ENCODE data around the gene TMX2. TPM values are rescaled to one million over a fixed set of nuclear protein-coding genes. Genes with fewer than 3 reads are reported as not detected.
A peak's percentile ranks its signal among the peaks of the same experiment; 100 is the strongest.

TMX2 gene
- total RNA-seq, 4 donors from 2014 or later: 23.3 to 62.1 (median 49.8) TPM

DNA sequence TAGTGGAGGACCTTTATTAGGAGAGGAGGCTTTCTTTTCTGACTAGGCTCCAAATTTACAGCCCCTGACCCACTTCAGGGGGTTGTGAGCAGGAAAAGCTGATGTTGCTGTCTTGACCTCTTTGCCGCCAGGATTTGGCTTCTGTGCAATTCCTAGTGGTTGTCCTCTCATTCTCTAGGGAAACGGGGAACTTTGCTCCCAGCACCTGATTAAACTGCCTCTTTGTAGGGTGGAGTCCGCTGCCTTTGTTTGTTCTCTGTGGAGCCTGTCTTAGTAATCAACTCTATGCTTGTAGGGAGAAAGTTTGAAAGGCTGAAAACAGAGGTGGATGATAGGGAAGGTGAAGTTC, 65.5 kb downstream of the TMX2 start:
- intact Hi-C loops (cut with DNase I; ENCODE audit: low total_unique reads): no loop called here
- no peak for DNase-seq
- Histone ChIP-seq H3K4me3 (peak overlapping the region in 1 of 2 donors; percentile 21), H3K9me3 (no peaks in the 10 kb centered on the region), H3K36me3 (no peaks in the 10 kb centered on the region), H3K4me1 (peaks cover 37% of the 10 kb centered on the region in 2 donors), H3K27me3 (no peaks in the 10 kb centered on the region), H3K27ac (peak overlapping the region; percentile 78 to 94)
- no peak for TF ChIP-seq CTCF (IDR thresholded peaks at IDR 0.05)
- TF ChIP-seq POLR2A (IDR thresholded peaks at IDR 0.05): no peak

GRCh38 chr11:57778318-57779037, 66.1 kb downstream of the TMX2 start:
- no peaks in the 10 kb centered on the region for H3K36me3 ChIP-seq
- peak overlapping the region; percentile 78 to 94 for H3K27ac ChIP-seq
- peak; percentile 82 to 87 for DNase-seq
- peak overlapping the region in 1 of 2 donors; percentile 21 for H3K4me3 ChIP-seq
- no peak for TF ChIP-seq CTCF (IDR thresholded peaks at IDR 0.05)
- TF ChIP-seq POLR2A (IDR thresholded peaks at IDR 0.05): peak in 1 of 2 donors; percentile 18
- intact Hi-C loops (cut with DNase I; ENCODE audit: low total_unique reads): no loop called here
- H3K9me3 ChIP-seq: no peaks in the 10 kb centered on the region
- H3K4me1 ChIP-seq: peaks cover 36 to 37% of the 10 kb centered on the region in 2 donors
- no peaks in the 10 kb centered on the region for H3K27me3 ChIP-seq

GRCh38 chr11:57779276-57779675, 66.9 kb downstream of the TMX2 start:
- Histone ChIP-seq H3K9me3 (no peaks in the 10 kb centered on the region), H3K27me3 (no peaks in the 10 kb centered on the region), H3K4me1 (peaks cover 30 to 37% of the 10 kb centered on the region in 2 donors), H3K36me3 (no peaks in the 10 kb centered on the region), H3K27ac (peak overlapping the region; percentile 78 to 94), H3K4me3 (no peak overlapping the region)
- no peak for DNase-seq
- intact Hi-C loops (cut with DNase I; ENCODE audit: low total_unique reads): no loop called here
- no peak for TF ChIP-seq POLR2A (IDR thresholded peaks at IDR 0.05)
- peak in 1 of 4 experiments; percentile 19 for TF ChIP-seq CTCF (IDR thresholded peaks at IDR 0.05)

GRCh38 chr11:57781529-57781943, 69.1 kb downstream of the TMX2 start:
- no peak for TF ChIP-seq CTCF (IDR thresholded peaks at IDR 0.05)
- TF ChIP-seq POLR2A (IDR thresholded peaks at IDR 0.05): no peak
- Histone ChIP-seq H3K9me3 (no peaks in the 10 kb centered on the region), H3K36me3 (no peaks in the 10 kb centered on the region), H3K27ac (peak overlapping the region; percentile 49 to 94), H3K27me3 (no peaks in the 10 kb centered on the region), H3K4me3 (no peak overlapping the region), H3K4me1 (peaks cover 29 to 31% of the 10 kb centered on the region in 2 donors)
- intact Hi-C loops (cut with DNase I; ENCODE audit: low total_unique reads): no loop called here
- no peak for DNase-seq

- H3K4me1 ChIP-seq: peaks cover 12 to 27% of the 10 kb centered on the region in 2 donors
- no peaks in the 10 kb centered on the region for H3K36me3 ChIP-seq
- no peak overlapping the region for H3K4me3 ChIP-seq
- peak overlapping the region in 1 of 2 donors; percentile 14 for H3K27ac ChIP-seq
- TF ChIP-seq POLR2A (IDR thresholded peaks at IDR 0.05) (no peak), CTCF (IDR thresholded peaks at IDR 0.05) (no peak)
- no peaks in the 10 kb centered on the region for H3K9me3 ChIP-seq
- DNase-seq: no peak
- no peaks in the 10 kb centered on the region for H3K27me3 ChIP-seq
- intact Hi-C loops (cut with DNase I; ENCODE audit: low total_unique reads): no loop called here
Measured at GRCh38 chr11:57785072-57785471, 72.7 kb downstream of the TMX2 start.
